WTC11 (cell line): ENCODE measurements around the gene CFAP97. TPM values are rescaled to one million over a fixed set of nuclear protein-coding genes. Genes with fewer than 3 reads are reported as not detected.
A peak's percentile ranks its signal among the peaks of the same experiment; 100 is the strongest.

Experiments
- ATAC-seq: fragments of 200-7000 bp; cut with Tn5 transposase; 2 replicates; pipeline ENCODE4 v1.10.0; 2021; ENCODE audit warnings: mild to moderate bottlenecking, moderate library complexity
- CTCF ChIA-PET: fragments of 300-600 bp; sonication (Branson Sonifier 250); formaldehyde crosslinking; loops from one replicate; lab custom pipeline; 2021; ENCODE audit warnings: antibody characterized with exemption; lab: Charles Lee
- POLR2A ChIA-PET: fragments of 350-600 bp; sonication (Branson Sonifier 250); formaldehyde crosslinking; loops from one replicate; lab custom pipeline; 2021; ENCODE audit warnings: antibody characterized with exemption; lab: Charles Lee
- DNase-seq: peaks from one replicate; pipeline ENCODE4 v3.0.0; 2021; ENCODE audit warnings: low spot score
- H3K27ac Mint-ChIP-seq: 2 replicates; pipeline ENCODE4 v1.8.0; 2021; ENCODE audit warnings: mixed read lengths
- H3K27me3 Mint-ChIP-seq: 2 replicates; pipeline ENCODE4 v1.8.0; 2021; ENCODE audit warnings: low read depth, mild to moderate bottlenecking, moderate library complexity, mixed read lengths
- H3K36me3 Mint-ChIP-seq: 2 replicates; pipeline ENCODE4 v1.8.0; 2021; ENCODE audit warnings: mixed read lengths
- H3K4me1 Mint-ChIP-seq: 2 replicates; pipeline ENCODE4 v1.8.0; 2022; ENCODE audit warnings: mixed read lengths
- H3K4me3 Mint-ChIP-seq: 2 replicates; pipeline ENCODE4 v1.8.0; 2021; ENCODE audit warnings: mild to moderate bottlenecking, moderate library complexity, mixed read lengths
- H3K9me3 Mint-ChIP-seq: 2 replicates; pipeline ENCODE4 v1.8.0; 2021; ENCODE audit warnings: mixed read lengths
- FOXJ3 ChIP-seq: sonication (generic); formaldehyde crosslinking; IDR thresholded peaks from 2 replicates; pipeline ENCODE4 v1.9.0; 2021; ENCODE audit warnings: missing genetic modification reagents, mild to moderate bottlenecking, borderline replicate concordance
- FOXP1 ChIP-seq: sonication (generic); formaldehyde crosslinking; IDR thresholded peaks from 2 replicates; pipeline ENCODE4 v1.8.0; 2022; ENCODE audit warnings: missing genetic modification reagents, mild to moderate bottlenecking, moderate library complexity, borderline replicate concordance
- IRF2 ChIP-seq: sonication (generic); formaldehyde crosslinking; IDR thresholded peaks from 2 replicates; pipeline ENCODE4 v1.8.0; 2022; ENCODE audit warnings: low read depth, missing genetic modification reagents, borderline replicate concordance
- JUN ChIP-seq: sonication (generic); formaldehyde crosslinking; IDR thresholded peaks from 2 replicates; pipeline ENCODE4 v1.8.0; 2023; ENCODE audit warnings: mild to moderate bottlenecking, missing genetic modification reagents
- KAT7 ChIP-seq: sonication (generic); formaldehyde crosslinking; IDR thresholded peaks from 2 replicates; pipeline ENCODE4 v1.8.1; 2023; ENCODE audit warnings: missing genetic modification reagents, mild to moderate bottlenecking, borderline replicate concordance
- NFE2L1 ChIP-seq: sonication (generic); formaldehyde crosslinking; IDR thresholded peaks from 2 replicates; pipeline ENCODE4 v1.8.1; 2023; ENCODE audit warnings: missing genetic modification reagents
- PRRX2 ChIP-seq: fragments of 250-450 bp; sonication (Bioruptor Pico); IDR thresholded peaks from 2 replicates; pipeline ENCODE4 v1.8.0; 2021; ENCODE audit warnings: mild to moderate bottlenecking
- RELA ChIP-seq: sonication (generic); formaldehyde crosslinking; IDR thresholded peaks from 2 replicates; pipeline ENCODE4 v1.8.1; 2022; ENCODE audit warnings: missing genetic modification reagents, mild to moderate bottlenecking, borderline replicate concordance
- SOX15 ChIP-seq: fragments of 250-450 bp; sonication (Bioruptor Pico); IDR thresholded peaks from 2 replicates; pipeline ENCODE4 v1.9.0; 2021; ENCODE audit warnings: mild to moderate bottlenecking
- SP1 ChIP-seq: sonication (generic); formaldehyde crosslinking; conservative IDR thresholded peaks from 2 replicates; pipeline ENCODE4 v1.8.1; 2022; ENCODE audit warnings: missing genetic modification reagents
- ZNF219 ChIP-seq: sonication (generic); formaldehyde crosslinking; IDR thresholded peaks from 2 replicates; pipeline ENCODE4 v1.8.0; 2023; ENCODE audit warnings: missing genetic modification reagents, mild to moderate bottlenecking, borderline replicate concordance
- ZNF671 ChIP-seq: fragments of 250-450 bp; sonication (Bioruptor Pico); IDR thresholded peaks from 2 replicates; pipeline ENCODE4 v1.8.0; 2021; ENCODE audit warnings: mild to moderate bottlenecking
- total RNA-seq: library from RNA; stranded (reverse); gene quantifications from 3 replicates; pipeline ENCODE4 v1.2.3, GENCODE V29; 2021
- TF ChIP-seq, protein P1 (sequence below): sonication (generic); formaldehyde crosslinking; IDR thresholded peaks from 2 replicates; pipeline ENCODE4 v1.8.0; 2022; ENCODE audit warnings: mild to moderate bottlenecking, missing genetic modification reagents
- TF ChIP-seq, protein P2 (sequence below): fragments of 250-450 bp; sonication (Bioruptor Pico); IDR thresholded peaks from 2 replicates; pipeline ENCODE4 v2.1.2; 2022; ENCODE audit warnings: mild to moderate bottlenecking, moderate library complexity
- TF ChIP-seq, protein P3 (sequence below): sonication (generic); formaldehyde crosslinking; IDR thresholded peaks from 2 replicates; pipeline ENCODE4 v1.8.1; 2023; ENCODE audit warnings: mild to moderate bottlenecking, missing genetic modification reagents, moderate library complexity
- TF ChIP-seq, protein P4 (sequence below): sonication (generic); formaldehyde crosslinking; IDR thresholded peaks from 2 replicates; pipeline ENCODE4 v1.8.1; 2023; ENCODE audit warnings: mild to moderate bottlenecking, moderate library complexity, missing genetic modification reagents
- TF ChIP-seq, protein P5 (sequence below): sonication (generic); formaldehyde crosslinking; IDR thresholded peaks from 2 replicates; pipeline ENCODE4 v1.8.1; 2022; ENCODE audit warnings: mild to moderate bottlenecking, moderate library complexity, missing genetic modification reagents
- TF ChIP-seq, protein P6 (sequence below): sonication (generic); formaldehyde crosslinking; IDR thresholded peaks from 2 replicates; pipeline ENCODE4 v1.8.1; 2022; ENCODE audit warnings: missing genetic modification reagents, borderline replicate concordance
- TF ChIP-seq, protein P7 (sequence below): sonication (generic); formaldehyde crosslinking; IDR thresholded peaks from 2 replicates; pipeline ENCODE4 v1.8.1; 2023; ENCODE audit warnings: mild to moderate bottlenecking, missing genetic modification reagents
- TF ChIP-seq, protein P8 (sequence below): sonication (generic); formaldehyde crosslinking; IDR thresholded peaks from 2 replicates; pipeline ENCODE4 v1.8.1; 2023; ENCODE audit warnings: mild to moderate bottlenecking, missing genetic modification reagents, moderate library complexity

The CFAP97 gene
- total RNA-seq, 1 experiment from 2014 or later, result 40.3 TPM

DNA sequence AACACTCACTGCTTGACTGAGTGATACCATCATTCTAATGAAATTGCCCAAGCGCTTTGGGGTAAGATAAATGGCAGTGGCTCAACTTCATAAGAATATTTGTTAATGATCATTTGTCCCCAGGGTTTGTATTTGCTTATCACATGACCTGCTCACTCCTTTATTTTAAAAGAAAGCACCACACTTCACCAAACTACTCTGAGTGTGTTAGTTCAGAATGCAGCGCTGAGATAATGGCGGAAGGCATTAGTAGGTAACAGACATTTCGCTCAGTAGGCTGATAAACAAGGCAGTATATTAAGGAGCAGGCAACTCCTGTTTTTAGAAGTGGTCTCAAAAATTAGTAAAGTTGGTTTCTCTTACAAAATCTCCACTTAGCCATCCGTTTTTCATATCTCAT is 7.2 kb upstream of the CFAP97 start:
- TF ChIP-seq NFE2L1 (CRISPR knock-in tag) (no peak), IRF2 (no peak), ZNF219 (CRISPR knock-in tag) (no peak), SOX15 (CRISPR knock-in tag) (no peak), PRRX2 (CRISPR knock-in tag) (no peak), KAT7 (no peak), SP1 (CRISPR knock-in tag) (no peak), RELA (CRISPR knock-in tag) (no peak), FOXJ3 (CRISPR knock-in tag) (no peak), ZNF671 (CRISPR knock-in tag) (no peak), FOXP1 (CRISPR knock-in tag) (no peak), JUN (no peak)
- TF ChIP-seq, protein P1, sequence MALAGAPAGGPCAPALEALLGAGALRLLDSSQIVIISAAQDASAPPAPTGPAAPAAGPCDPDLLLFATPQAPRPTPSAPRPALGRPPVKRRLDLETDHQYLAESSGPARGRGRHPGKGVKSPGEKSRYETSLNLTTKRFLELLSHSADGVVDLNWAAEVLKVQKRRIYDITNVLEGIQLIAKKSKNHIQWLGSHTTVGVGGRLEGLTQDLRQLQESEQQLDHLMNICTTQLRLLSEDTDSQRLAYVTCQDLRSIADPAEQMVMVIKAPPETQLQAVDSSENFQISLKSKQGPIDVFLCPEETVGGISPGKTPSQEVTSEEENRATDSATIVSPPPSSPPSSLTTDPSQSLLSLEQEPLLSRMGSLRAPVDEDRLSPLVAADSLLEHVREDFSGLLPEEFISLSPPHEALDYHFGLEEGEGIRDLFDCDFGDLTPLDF, result no peak
- TF ChIP-seq, protein P2, sequence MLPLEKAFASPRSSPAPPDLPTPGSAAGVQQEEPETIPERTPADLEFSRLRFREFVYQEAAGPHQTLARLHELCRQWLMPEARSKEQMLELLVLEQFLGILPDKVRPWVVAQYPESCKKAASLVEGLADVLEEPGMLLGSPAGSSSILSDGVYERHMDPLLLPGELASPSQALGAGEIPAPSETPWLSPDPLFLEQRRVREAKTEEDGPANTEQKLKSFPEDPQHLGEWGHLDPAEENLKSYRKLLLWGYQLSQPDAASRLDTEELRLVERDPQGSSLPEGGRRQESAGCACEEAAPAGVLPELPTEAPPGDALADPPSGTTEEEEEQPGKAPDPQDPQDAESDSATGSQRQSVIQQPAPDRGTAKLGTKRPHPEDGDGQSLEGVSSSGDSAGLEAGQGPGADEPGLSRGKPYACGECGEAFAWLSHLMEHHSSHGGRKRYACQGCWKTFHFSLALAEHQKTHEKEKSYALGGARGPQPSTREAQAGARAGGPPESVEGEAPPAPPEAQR (CRISPR knock-in tag), result no peak
- TF ChIP-seq, protein P3, sequence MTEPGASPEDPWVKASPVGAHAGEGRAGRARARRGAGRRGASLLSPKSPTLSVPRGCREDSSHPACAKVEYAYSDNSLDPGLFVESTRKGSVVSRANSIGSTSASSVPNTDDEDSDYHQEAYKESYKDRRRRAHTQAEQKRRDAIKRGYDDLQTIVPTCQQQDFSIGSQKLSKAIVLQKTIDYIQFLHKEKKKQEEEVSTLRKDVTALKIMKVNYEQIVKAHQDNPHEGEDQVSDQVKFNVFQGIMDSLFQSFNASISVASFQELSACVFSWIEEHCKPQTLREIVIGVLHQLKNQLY (CRISPR knock-in tag), result no peak
- TF ChIP-seq, protein P4, sequence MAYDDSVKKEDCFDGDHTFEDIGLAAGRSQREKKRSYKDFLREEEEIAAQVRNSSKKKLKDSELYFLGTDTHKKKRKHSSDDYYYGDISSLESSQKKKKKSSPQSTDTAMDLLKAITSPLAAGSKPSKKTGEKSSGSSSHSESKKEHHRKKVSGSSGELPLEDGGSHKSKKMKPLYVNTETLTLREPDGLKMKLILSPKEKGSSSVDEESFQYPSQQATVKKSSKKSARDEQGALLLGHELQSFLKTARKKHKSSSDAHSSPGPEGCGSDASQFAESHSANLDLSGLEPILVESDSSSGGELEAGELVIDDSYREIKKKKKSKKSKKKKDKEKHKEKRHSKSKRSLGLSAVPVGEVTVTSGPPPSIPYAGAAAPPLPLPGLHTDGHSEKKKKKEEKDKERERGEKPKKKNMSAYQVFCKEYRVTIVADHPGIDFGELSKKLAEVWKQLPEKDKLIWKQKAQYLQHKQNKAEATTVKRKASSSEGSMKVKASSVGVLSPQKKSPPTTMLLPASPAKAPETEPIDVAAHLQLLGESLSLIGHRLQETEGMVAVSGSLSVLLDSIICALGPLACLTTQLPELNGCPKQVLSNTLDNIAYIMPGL (CRISPR knock-in tag), result no peak
- TF ChIP-seq, protein P5, sequence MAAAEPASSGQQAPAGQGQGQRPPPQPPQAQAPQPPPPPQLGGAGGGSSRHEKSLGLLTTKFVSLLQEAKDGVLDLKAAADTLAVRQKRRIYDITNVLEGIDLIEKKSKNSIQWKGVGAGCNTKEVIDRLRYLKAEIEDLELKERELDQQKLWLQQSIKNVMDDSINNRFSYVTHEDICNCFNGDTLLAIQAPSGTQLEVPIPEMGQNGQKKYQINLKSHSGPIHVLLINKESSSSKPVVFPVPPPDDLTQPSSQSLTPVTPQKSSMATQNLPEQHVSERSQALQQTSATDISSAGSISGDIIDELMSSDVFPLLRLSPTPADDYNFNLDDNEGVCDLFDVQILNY (CRISPR knock-in tag), result no peak
- TF ChIP-seq, protein P6, sequence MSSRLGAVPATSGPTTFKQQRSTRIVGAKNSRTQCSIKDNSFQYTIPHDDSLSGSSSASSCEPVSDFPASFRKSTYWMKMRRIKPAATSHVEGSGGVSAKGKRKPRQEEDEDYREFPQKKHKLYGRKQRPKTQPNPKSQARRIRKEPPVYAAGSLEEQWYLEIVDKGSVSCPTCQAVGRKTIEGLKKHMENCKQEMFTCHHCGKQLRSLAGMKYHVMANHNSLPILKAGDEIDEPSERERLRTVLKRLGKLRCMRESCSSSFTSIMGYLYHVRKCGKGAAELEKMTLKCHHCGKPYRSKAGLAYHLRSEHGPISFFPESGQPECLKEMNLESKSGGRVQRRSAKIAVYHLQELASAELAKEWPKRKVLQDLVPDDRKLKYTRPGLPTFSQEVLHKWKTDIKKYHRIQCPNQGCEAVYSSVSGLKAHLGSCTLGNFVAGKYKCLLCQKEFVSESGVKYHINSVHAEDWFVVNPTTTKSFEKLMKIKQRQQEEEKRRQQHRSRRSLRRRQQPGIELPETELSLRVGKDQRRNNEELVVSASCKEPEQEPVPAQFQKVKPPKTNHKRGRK (CRISPR knock-in tag), result no peak
- TF ChIP-seq, protein P7, sequence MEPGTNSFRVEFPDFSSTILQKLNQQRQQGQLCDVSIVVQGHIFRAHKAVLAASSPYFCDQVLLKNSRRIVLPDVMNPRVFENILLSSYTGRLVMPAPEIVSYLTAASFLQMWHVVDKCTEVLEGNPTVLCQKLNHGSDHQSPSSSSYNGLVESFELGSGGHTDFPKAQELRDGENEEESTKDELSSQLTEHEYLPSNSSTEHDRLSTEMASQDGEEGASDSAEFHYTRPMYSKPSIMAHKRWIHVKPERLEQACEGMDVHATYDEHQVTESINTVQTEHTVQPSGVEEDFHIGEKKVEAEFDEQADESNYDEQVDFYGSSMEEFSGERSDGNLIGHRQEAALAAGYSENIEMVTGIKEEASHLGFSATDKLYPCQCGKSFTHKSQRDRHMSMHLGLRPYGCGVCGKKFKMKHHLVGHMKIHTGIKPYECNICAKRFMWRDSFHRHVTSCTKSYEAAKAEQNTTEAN (CRISPR knock-in tag), result no peak
- TF ChIP-seq, protein P8, sequence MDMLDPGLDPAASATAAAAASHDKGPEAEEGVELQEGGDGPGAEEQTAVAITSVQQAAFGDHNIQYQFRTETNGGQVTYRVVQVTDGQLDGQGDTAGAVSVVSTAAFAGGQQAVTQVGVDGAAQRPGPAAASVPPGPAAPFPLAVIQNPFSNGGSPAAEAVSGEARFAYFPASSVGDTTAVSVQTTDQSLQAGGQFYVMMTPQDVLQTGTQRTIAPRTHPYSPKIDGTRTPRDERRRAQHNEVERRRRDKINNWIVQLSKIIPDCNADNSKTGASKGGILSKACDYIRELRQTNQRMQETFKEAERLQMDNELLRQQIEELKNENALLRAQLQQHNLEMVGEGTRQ (CRISPR knock-in tag), result no peak
- TF ChIP-seq, all 79 proteins: peak for 0
- DNase-seq (no peak), ATAC-seq (no peak)
- Mint-ChIP-seq H3K9me3 (no peaks in the 10 kb centered on the region), H3K27me3 (peaks cover 39% of the 10 kb centered on the region), H3K4me3 (peak overlapping the region; percentile 92), H3K36me3 (no peaks in the 10 kb centered on the region), H3K4me1 (peaks cover 46% of the 10 kb centered on the region), H3K27ac (0 out of 2 replicates have a peak overlapping the region, but pooled peaks have one; percentile 20)
- CTCF ChIA-PET, result interaction anchor here (0.5 to 0.6 kb wide), 2 partner anchors 45 to 92 kb away, joined by 3 read pairs; no protein-coding TSS in a partner anchor
- POLR2A ChIA-PET, result no interaction called here
